PFSK-1 (cell line): ENCODE measurements around the gene MBD4.

ENCODE experiments used
- TAF1 ChIP-seq: IDR thresholded peaks from 2 replicates; pipeline ENCODE4 v1.6.1; 2012; ENCODE audit warnings: low read length, control low read depth, borderline replicate concordance; ENCODE audit not compliant: insufficient read depth
- TF ChIP-seq, protein P1 (sequence below), 2 experiments: IDR thresholded peaks; 2 replicates each; pipeline versions ENCODE4 v1.6.1 to v1.8.0; 2011 to 2012; ENCODE audit warnings: low read depth in 2 of 2, low read length in 2 of 2, control low read depth in 1 of 2, inconsistent platforms in 1 of 2, mild to moderate bottlenecking in 1 of 2, moderate library complexity in 1 of 2; ENCODE audit not compliant: insufficient read depth in 1 of 2

DNA sequence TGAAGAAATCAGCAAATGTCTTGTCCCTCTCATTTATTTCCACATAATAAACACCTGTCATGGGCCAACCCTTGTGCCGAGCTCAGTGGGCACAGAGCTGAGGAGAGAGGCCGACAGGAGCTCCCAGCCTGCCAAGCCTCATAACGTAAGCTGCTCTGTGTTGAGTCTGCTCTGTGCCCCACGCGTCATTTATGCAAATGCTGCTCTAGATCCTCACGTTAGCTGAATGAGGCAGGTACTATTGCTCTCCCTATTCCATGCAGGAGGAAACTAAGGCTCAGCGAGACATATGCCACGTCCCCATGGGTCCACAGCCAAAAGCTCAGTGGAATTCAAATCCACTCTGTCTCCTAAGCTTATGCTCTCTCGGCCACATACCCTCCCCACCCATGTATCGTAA is 52.8 kb downstream of the MBD4 start:
- no peak for TF ChIP-seq TAF1
- TF ChIP-seq, protein P1, sequence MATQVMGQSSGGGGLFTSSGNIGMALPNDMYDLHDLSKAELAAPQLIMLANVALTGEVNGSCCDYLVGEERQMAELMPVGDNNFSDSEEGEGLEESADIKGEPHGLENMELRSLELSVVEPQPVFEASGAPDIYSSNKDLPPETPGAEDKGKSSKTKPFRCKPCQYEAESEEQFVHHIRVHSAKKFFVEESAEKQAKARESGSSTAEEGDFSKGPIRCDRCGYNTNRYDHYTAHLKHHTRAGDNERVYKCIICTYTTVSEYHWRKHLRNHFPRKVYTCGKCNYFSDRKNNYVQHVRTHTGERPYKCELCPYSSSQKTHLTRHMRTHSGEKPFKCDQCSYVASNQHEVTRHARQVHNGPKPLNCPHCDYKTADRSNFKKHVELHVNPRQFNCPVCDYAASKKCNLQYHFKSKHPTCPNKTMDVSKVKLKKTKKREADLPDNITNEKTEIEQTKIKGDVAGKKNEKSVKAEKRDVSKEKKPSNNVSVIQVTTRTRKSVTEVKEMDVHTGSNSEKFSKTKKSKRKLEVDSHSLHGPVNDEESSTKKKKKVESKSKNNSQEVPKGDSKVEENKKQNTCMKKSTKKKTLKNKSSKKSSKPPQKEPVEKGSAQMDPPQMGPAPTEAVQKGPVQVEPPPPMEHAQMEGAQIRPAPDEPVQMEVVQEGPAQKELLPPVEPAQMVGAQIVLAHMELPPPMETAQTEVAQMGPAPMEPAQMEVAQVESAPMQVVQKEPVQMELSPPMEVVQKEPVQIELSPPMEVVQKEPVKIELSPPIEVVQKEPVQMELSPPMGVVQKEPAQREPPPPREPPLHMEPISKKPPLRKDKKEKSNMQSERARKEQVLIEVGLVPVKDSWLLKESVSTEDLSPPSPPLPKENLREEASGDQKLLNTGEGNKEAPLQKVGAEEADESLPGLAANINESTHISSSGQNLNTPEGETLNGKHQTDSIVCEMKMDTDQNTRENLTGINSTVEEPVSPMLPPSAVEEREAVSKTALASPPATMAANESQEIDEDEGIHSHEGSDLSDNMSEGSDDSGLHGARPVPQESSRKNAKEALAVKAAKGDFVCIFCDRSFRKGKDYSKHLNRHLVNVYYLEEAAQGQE (IDR thresholded peaks at IDR 0.05; ENCODE audit: insufficient read depth in 1 of 2, low read depth in 2 of 2, low read length in 2 of 2), result no peak
